HepG2 (cell line): ENCODE measurements around the gene LCAT. TPM values are rescaled to one million over a fixed set of nuclear protein-coding genes. Genes with fewer than 3 reads are reported as not detected.
A peak's percentile ranks its signal among the peaks of the same experiment; 100 is the strongest.

Source experiments
- ARID4A ChIP-seq: sonication (generic); formaldehyde crosslinking; IDR thresholded peaks from 2 replicates; pipeline ENCODE4 v1.5.0; 2020; ENCODE audit warnings: mild to moderate bottlenecking, missing genetic modification reagents, borderline replicate concordance
- ATRX ChIP-seq: sonication (generic); formaldehyde crosslinking; IDR thresholded peaks from 2 replicates; pipeline ENCODE4 v1.4.0; 2020; ENCODE audit warnings: missing genetic modification reagents, borderline replicate concordance
- CCAR2 ChIP-seq: fragments of 200-400 bp; formaldehyde crosslinking; optimal IDR thresholded peaks from 2 replicates; pipeline ENCODE3; 2018; ENCODE audit warnings: low read depth, mild to moderate bottlenecking, low read length, moderate library complexity
- FIP1L1 ChIP-seq: fragments of 200-400 bp; formaldehyde crosslinking; IDR thresholded peaks from 2 replicates; pipeline ENCODE4 v1.6.1; 2018; ENCODE audit warnings: low read depth, mild to moderate bottlenecking, low read length, moderate library complexity, borderline replicate concordance; ENCODE audit not compliant: insufficient read depth
- HNRNPUL1 ChIP-seq: fragments of 200-400 bp; formaldehyde crosslinking; IDR thresholded peaks from 2 replicates; pipeline ENCODE4 v1.6.1; 2017; ENCODE audit warnings: low read depth, mild to moderate bottlenecking, low read length, moderate library complexity
- JARID2 ChIP-seq: sonication (generic); formaldehyde crosslinking; IDR thresholded peaks from 2 replicates; pipeline ENCODE4 v1.8.1; 2023; ENCODE audit warnings: missing genetic modification reagents, inconsistent platforms; ENCODE audit not compliant: insufficient replicate concordance
- LBX2 ChIP-seq: sonication (generic); formaldehyde crosslinking; IDR thresholded peaks from 2 replicates; pipeline ENCODE4 v1.5.0; 2020; ENCODE audit warnings: missing genetic modification reagents, mild to moderate bottlenecking, borderline replicate concordance
- NFKB2 ChIP-seq: sonication (generic); formaldehyde crosslinking; IDR thresholded peaks from 2 replicates; pipeline ENCODE4 v1.4.0; 2020; ENCODE audit warnings: missing genetic modification reagents, borderline replicate concordance
- PCBP1 ChIP-seq: fragments of 200-400 bp; formaldehyde crosslinking; IDR thresholded peaks from 2 replicates; pipeline ENCODE4 v1.6.1; 2017; ENCODE audit warnings: mild to moderate bottlenecking, low read depth, low read length, borderline replicate concordance
- RFX5 ChIP-seq: IDR thresholded peaks from 2 replicates; pipeline ENCODE4 v1.6.1; 2011; ENCODE audit warnings: low read depth, low read length, improper control_type of control experiment
- TCF7 ChIP-seq: sonication (generic); IDR thresholded peaks from 2 replicates; pipeline ENCODE4 v1.6.1; 2016; ENCODE audit warnings: antibody characterized with exemption, low read depth
- ZBTB39 ChIP-seq: sonication (generic); formaldehyde crosslinking; IDR thresholded peaks from 2 replicates; pipeline ENCODE4 v1.5.0; 2020; ENCODE audit warnings: missing genetic modification reagents
- ZBTB8A ChIP-seq: sonication (generic); formaldehyde crosslinking; IDR thresholded peaks from 2 replicates; pipeline ENCODE4 v1.4.0; 2020; ENCODE audit warnings: mild to moderate bottlenecking, low read depth, missing genetic modification reagents, borderline replicate concordance
- ZMAT5 ChIP-seq: sonication (generic); formaldehyde crosslinking; IDR thresholded peaks from 2 replicates; pipeline ENCODE4 v1.5.0; 2020; ENCODE audit warnings: mild to moderate bottlenecking, low read depth, missing genetic modification reagents, borderline replicate concordance
- ZNF432 ChIP-seq: sonication (generic); formaldehyde crosslinking; IDR thresholded peaks from 2 replicates; pipeline ENCODE4 v1.5.0; 2020; ENCODE audit warnings: missing genetic modification reagents, mild to moderate bottlenecking, borderline replicate concordance
- ZNF468 ChIP-seq: sonication (generic); formaldehyde crosslinking; IDR thresholded peaks from 2 replicates; pipeline ENCODE4 v1.8.0; 2022; ENCODE audit warnings: mild to moderate bottlenecking, moderate library complexity, missing genetic modification reagents
- ZNF549 ChIP-seq: sonication (generic); formaldehyde crosslinking; IDR thresholded peaks from 2 replicates; pipeline ENCODE4 v1.5.0; 2020; ENCODE audit warnings: missing genetic modification reagents
- ZNF572 ChIP-seq: sonication (generic); formaldehyde crosslinking; IDR thresholded peaks from 2 replicates; pipeline ENCODE4 v1.5.1; 2020; ENCODE audit warnings: mild to moderate bottlenecking, missing genetic modification reagents
- ZNF746 ChIP-seq: sonication (generic); formaldehyde crosslinking; IDR thresholded peaks from 2 replicates; pipeline ENCODE4 v1.8.0; 2022; ENCODE audit warnings: mild to moderate bottlenecking, missing genetic modification reagents
- ZNF878 ChIP-seq: sonication (generic); formaldehyde crosslinking; IDR thresholded peaks from 2 replicates; pipeline ENCODE4 v1.8.1; 2023; ENCODE audit warnings: mild to moderate bottlenecking, missing genetic modification reagents, moderate library complexity
- polyA plus RNA-seq, 8 experiments: library from polyadenylated mRNA; depleted of rRNA in 3 of 8; stranded (reverse) in 7 of 8; unstranded in 1 of 8; fragments of >200 nt; fragmentation: Illumina TruSeq in 4 of 8; extraction: Trizol in 4 of 8; gene quantifications; 2 replicates each; pipeline versions ENCODE4 v1.2.1 to v1.2.3, GENCODE V29; 2011 to 2016; ENCODE audit warnings: low read depth in 4 of 8, missing spikeins in 1 of 8, mixed read lengths in 1 of 8; ENCODE audit not compliant: insufficient read depth in 1 of 8
- total RNA-seq, 5 experiments: library from RNA; depleted of rRNA; stranded (reverse); fragments of >200 nt; fragmentation: Illumina TruSeq; extraction: Trizol; gene quantifications; 2 replicates each; pipeline ENCODE4 v1.2.3, GENCODE V29; 2016; ENCODE audit warnings: low read depth in 1 of 5

LCAT gene
- total and polyA plus RNA-seq, 2 of the 13 experiments (the other 11 are each of a cell fraction or from before 2014, with no cell fraction given): 36.1 to 38.9 TPM

GRCh38 chr16:67987460-67988160, 43.7 kb upstream of the LCAT start (continued):
- no peak for TF ChIP-seq ZNF432
- TF ChIP-seq HNRNPUL1: no peak
- TF ChIP-seq LBX2: no peak
- no peak for TF ChIP-seq ZNF572 (CRISPR knock-in tag)
- no peak for TF ChIP-seq ATRX (CRISPR knock-in tag)
- no peak for TF ChIP-seq CCAR2
- no peak for TF ChIP-seq RFX5
- TF ChIP-seq ZNF468 (CRISPR knock-in tag): no peak
- TF ChIP-seq TCF7: no peak
- no peak for TF ChIP-seq PCBP1
- TF ChIP-seq ZNF878: no peak
- TF ChIP-seq ARID4A (CRISPR knock-in tag): peak; percentile 36; the same call in 1 of the 2 replicates
- TF ChIP-seq NFKB2: no peak; the same call in 1 of the 2 replicates
- no peak for TF ChIP-seq ZBTB39
- no peak for TF ChIP-seq ZBTB8A
- TF ChIP-seq ZNF746: no peak
- no peak for TF ChIP-seq ZMAT5 (CRISPR knock-in tag)
- TF ChIP-seq FIP1L1: no peak
- peak; percentile 37 for TF ChIP-seq JARID2 (CRISPR knock-in tag)
- TF ChIP-seq ZNF549: no peak
